Measurements from ENCODE around the gene TNFRSF12A.

GRCh38 chr16:3057181-3058138 is 37.3 kb downstream of the TNFRSF12A start:
- TF ChIP-seq, protein P1, sequence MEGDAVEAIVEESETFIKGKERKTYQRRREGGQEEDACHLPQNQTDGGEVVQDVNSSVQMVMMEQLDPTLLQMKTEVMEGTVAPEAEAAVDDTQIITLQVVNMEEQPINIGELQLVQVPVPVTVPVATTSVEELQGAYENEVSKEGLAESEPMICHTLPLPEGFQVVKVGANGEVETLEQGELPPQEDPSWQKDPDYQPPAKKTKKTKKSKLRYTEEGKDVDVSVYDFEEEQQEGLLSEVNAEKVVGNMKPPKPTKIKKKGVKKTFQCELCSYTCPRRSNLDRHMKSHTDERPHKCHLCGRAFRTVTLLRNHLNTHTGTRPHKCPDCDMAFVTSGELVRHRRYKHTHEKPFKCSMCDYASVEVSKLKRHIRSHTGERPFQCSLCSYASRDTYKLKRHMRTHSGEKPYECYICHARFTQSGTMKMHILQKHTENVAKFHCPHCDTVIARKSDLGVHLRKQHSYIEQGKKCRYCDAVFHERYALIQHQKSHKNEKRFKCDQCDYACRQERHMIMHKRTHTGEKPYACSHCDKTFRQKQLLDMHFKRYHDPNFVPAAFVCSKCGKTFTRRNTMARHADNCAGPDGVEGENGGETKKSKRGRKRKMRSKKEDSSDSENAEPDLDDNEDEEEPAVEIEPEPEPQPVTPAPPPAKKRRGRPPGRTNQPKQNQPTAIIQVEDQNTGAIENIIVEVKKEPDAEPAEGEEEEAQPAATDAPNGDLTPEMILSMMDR (conservative IDR thresholded peaks at IDR 0.05 in 1 of 2, IDR thresholded peaks at IDR 0.05 in 1 of 2; ENCODE audit: low read depth in 1 of 2, low read length in 2 of 2) = no peak
- TF ChIP-seq EZH2 (IDR thresholded peaks at IDR 0.05; ENCODE audit: low read length, missing control alignments) = no peak
